H1 (cell line): ENCODE data around the gene BBS7. TPM values are rescaled to one million over a fixed set of nuclear protein-coding genes. Genes with fewer than 3 reads are reported as not detected.

Experiments used
- KDM1A ChIP-seq: fragments of 200-600, 300-600 bp; sonication (generic); IDR thresholded peaks from 2 replicates; pipeline ENCODE4 v1.7.1; 2016; ENCODE audit warnings: mild to moderate bottlenecking, low read length, borderline replicate concordance
- polyA plus RNA-seq, 7 experiments: library from polyadenylated mRNA; depleted of rRNA in 3 of 7; stranded (reverse) in 5 of 7; unstranded in 2 of 7; fragments of >200 nt in 5 of 7; fragments of 200-250 nt in 2 of 7; gene quantifications; 1 replicate in 5 of 7; 2 replicates in 1 of 7; 4 replicates in 1 of 7; pipeline versions ENCODE4 v1.2.1 to v1.2.3, GENCODE V29; 2011 to 2013; ENCODE audit warnings: missing spikeins in 2 of 7, mixed read lengths in 2 of 7
- total RNA-seq: library from RNA; stranded (reverse); fragmentation: NEBNext Ultra II Directional; extraction: Animal tissue kit (Norgen Biotek cat#: 25700); gene quantifications from 2 replicates; pipeline ENCODE4 v1.2.1, GENCODE V29; 2021

BBS7 gene
- total and polyA plus RNA-seq, 2 of the 8 experiments (the other 6 are each of a cell fraction or from before 2014, with no cell fraction given), result 16.6 to 21.5 TPM

DNA sequence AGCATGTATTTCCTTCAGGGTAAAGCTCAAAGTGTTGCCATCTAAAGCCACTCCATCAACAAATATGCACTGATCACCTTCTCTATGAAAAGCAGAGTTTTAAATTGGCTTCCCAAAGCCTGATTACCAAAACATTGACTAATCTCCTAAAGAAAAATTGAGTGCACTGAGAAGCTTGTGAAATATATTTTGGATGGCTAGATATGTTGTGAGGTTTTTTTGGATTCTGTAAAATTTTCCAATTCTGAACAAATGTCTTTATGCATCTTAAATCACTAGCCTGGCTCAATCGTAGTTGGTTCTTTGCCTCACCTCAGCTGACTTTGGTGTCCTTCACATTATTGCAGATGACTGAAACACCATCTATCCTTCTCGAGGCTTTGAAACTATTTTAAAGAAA is 84.1 kb downstream of the BBS7 start (continued):
- no peak for TF ChIP-seq KDM1A
